Esophagus muscularis mucosa (tissue), 4 donors: ENCODE data around the gene DOCK3. TPM values are rescaled to one million over a fixed set of nuclear protein-coding genes. Genes with fewer than 3 reads are reported as not detected.

Experiments
- DNase-seq: peaks from one replicate; pipeline ENCODE4 v3.0.0-alpha.2; 2017; ENCODE audit errors: extremely low spot score
- H3K27ac ChIP-seq, 4 donors: fragments of 200-600 bp; sonication (generic); replicated peaks in 1 of 4; 1 replicate in 3 of 4; 2 replicates in 1 of 4; pipeline ENCODE4 v1.5.1; 2016 to 2019; ENCODE audit warnings: mild to moderate bottlenecking in 1 of 4
- H3K27me3 ChIP-seq, 4 donors: fragments of 200-600 bp; sonication (generic); one replicate each; pipeline versions ENCODE4 v1.5.1 to v1.6.0; 2016 to 2019
- H3K36me3 ChIP-seq, 4 donors: fragments of 200-600 bp; sonication (generic); one replicate each; pipeline ENCODE4 v1.5.1; 2016 to 2019
- H3K4me1 ChIP-seq, 4 donors: fragments of 200-600 bp; sonication (generic); one replicate each; pipeline ENCODE4 v1.5.1; 2016 to 2019
- H3K4me3 ChIP-seq, 4 donors: fragments of 200-600 bp; sonication (generic); 1 replicate in 2 of 4; 2 replicates in 2 of 4; pipeline ENCODE4 v1.5.1; 2016 to 2019; ENCODE audit warnings: mild to moderate bottlenecking in 4 of 4, moderate library complexity in 1 of 4
- H3K9me3 ChIP-seq, 4 donors: fragments of 200-600 bp; sonication (generic); 1 replicate in 3 of 4; 2 replicates in 1 of 4; pipeline ENCODE4 v1.5.1; 2016 to 2019
- EP300 ChIP-seq: sonication (generic); formaldehyde crosslinking; IDR thresholded peaks from one replicate; pipeline ENCODE4 v1.6.1; 2017; ENCODE audit warnings: antibody characterized with exemption
- POLR2A ChIP-seq: fragments of 450-650 bp; IDR thresholded peaks from one replicate; pipeline ENCODE4 v1.6.1; 2017; ENCODE audit warnings: antibody characterized with exemption, moderate library complexity, mild to moderate bottlenecking, low read depth
- POLR2AphosphoS5 ChIP-seq, 2 donors: sonication (generic); formaldehyde crosslinking; IDR thresholded peaks; one replicate each; pipeline ENCODE4 v1.6.1; 2017; ENCODE audit warnings: antibody characterized with exemption in 2 of 2
- WGBS: methylation state at CpG from one replicate; pipeline ENCODE4 v1.1.5; 2018; 5-methylcytosine and 5-hydroxymethylcytosine counted together
- intact Hi-C: fragments of 100-400 bp; cut with DNase I; formaldehyde crosslinking; loops from one replicate; pipeline ENCODE4 v1.15.1; 2023
- total RNA-seq, 4 donors: library from RNA; depleted of rRNA; stranded (reverse); fragments of >200 nt; gene quantifications; one replicate each; pipeline versions ENCODE4 v1.1.0 to v1.2.1, GENCODE V29; 2016
- TF ChIP-seq, protein P1 (sequence below), 3 experiments: fragments of 200-600 bp in 2 of 3; fragments of 450-650 bp in 1 of 3; sonication (generic) in 2 of 3; IDR thresholded peaks; one replicate each; pipeline ENCODE4 v1.5.1; 2017 to 2019; ENCODE audit warnings: antibody characterized with exemption in 3 of 3, mild to moderate bottlenecking in 2 of 3, moderate library complexity in 1 of 3

DOCK3 gene
- total RNA-seq, 4 donors from 2014 or later, result 5.4 to 10.6 (median 7.2) TPM

DNA sequence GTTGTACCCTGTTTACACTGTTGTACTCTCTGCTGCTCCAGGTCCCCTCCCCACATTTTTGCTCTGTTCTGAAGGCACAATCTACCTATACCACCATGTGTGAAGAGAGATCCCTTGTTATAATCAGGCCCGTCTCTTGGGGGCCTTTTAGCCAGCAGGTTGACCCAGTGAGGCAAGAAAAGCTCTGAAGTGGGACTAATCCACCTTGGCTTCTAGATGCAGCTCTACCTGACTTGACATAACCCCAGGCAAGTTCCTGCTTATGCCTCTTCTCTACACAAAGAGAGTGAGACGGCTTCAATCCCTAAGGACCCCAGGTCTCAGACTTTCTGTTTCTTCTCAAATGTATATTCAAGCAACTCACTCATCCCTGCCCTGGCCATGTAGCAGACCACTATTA, 653.5 kb downstream of the DOCK3 start:
- no peaks in the 10 kb centered on the region for H3K27me3 ChIP-seq
- H3K4me3 ChIP-seq, result no peak overlapping the region
- TF ChIP-seq POLR2A (no peak), POLR2AphosphoS5 (IDR thresholded peaks at IDR 0.05) (no peak), EP300 (no peak)
- TF ChIP-seq, protein P1, sequence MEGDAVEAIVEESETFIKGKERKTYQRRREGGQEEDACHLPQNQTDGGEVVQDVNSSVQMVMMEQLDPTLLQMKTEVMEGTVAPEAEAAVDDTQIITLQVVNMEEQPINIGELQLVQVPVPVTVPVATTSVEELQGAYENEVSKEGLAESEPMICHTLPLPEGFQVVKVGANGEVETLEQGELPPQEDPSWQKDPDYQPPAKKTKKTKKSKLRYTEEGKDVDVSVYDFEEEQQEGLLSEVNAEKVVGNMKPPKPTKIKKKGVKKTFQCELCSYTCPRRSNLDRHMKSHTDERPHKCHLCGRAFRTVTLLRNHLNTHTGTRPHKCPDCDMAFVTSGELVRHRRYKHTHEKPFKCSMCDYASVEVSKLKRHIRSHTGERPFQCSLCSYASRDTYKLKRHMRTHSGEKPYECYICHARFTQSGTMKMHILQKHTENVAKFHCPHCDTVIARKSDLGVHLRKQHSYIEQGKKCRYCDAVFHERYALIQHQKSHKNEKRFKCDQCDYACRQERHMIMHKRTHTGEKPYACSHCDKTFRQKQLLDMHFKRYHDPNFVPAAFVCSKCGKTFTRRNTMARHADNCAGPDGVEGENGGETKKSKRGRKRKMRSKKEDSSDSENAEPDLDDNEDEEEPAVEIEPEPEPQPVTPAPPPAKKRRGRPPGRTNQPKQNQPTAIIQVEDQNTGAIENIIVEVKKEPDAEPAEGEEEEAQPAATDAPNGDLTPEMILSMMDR (IDR thresholded peaks at IDR 0.05), result no peak
- peak; percentile 60 for DNase-seq
- no peaks in the 10 kb centered on the region for H3K4me1 ChIP-seq
- H3K27ac ChIP-seq, result no peak overlapping the region
- H3K9me3 ChIP-seq, result peaks cover 0 to 6% (median 0%) of the 10 kb centered on the region in 4 donors
- peaks cover 0 to 11% (median 0%) of the 10 kb centered on the region in 4 donors for H3K36me3 ChIP-seq
- intact Hi-C loops, result no loop called here
- 74% methylated on average over 2 of the region's 2 CpGs for WGBS

GRCh38 chr3:51330046-51330445, 655.3 kb downstream of the DOCK3 start:
- 88% methylated on average over 2 of the region's 2 CpGs for WGBS
- TF ChIP-seq, protein P1 (IDR thresholded peaks at IDR 0.05), result no peak
- TF ChIP-seq POLR2A (no peak), POLR2AphosphoS5 (IDR thresholded peaks at IDR 0.05) (no peak), EP300 (no peak)
- Histone ChIP-seq H3K4me3 (no peak overlapping the region), H3K36me3 (peaks cover 0 to 16% (median 0%) of the 10 kb centered on the region in 4 donors), H3K27me3 (no peaks in the 10 kb centered on the region), H3K4me1 (no peaks in the 10 kb centered on the region), H3K27ac (no peak overlapping the region), H3K9me3 (no peaks in the 10 kb centered on the region)
- intact Hi-C loops, result no loop called here
- peak; percentile 75 for DNase-seq

- H3K36me3 ChIP-seq, result peaks cover 0 to 16% (median 0%) of the 10 kb centered on the region in 4 donors
- H3K27ac ChIP-seq, result no peak overlapping the region
- no peaks in the 10 kb centered on the region for H3K4me1 ChIP-seq
- peak; percentile 55 for DNase-seq
- 93% methylated on average over 1 of the region's 1 CpG for WGBS
- no peak overlapping the region for H3K4me3 ChIP-seq
- H3K27me3 ChIP-seq, result no peaks in the 10 kb centered on the region
- H3K9me3 ChIP-seq, result no peaks in the 10 kb centered on the region
- TF ChIP-seq POLR2AphosphoS5 (IDR thresholded peaks at IDR 0.05), result no peak
- TF ChIP-seq POLR2A, result no peak
- TF ChIP-seq, protein P1 (IDR thresholded peaks at IDR 0.05), result no peak
- no peak for TF ChIP-seq EP300
- intact Hi-C loops, result no loop called here
Measured at GRCh38 chr3:51332156-51332555, 657.4 kb downstream of the DOCK3 start.

GRCh38 chr3:51333021-51333420, 658.3 kb downstream of the DOCK3 start:
- peaks cover 0 to 16% (median 0%) of the 10 kb centered on the region in 4 donors for H3K36me3 ChIP-seq
- H3K9me3 ChIP-seq, result no peaks in the 10 kb centered on the region
- DNase-seq, result peak; percentile 45
- intact Hi-C loops, result no loop called here
- WGBS, result 95% methylated on average over 6 of the region's 6 CpGs
- peaks cover 0 to 2% (median 0%) of the 10 kb centered on the region in 4 donors for H3K4me1 ChIP-seq
- H3K27me3 ChIP-seq, result no peaks in the 10 kb centered on the region
- H3K27ac ChIP-seq, result no peak overlapping the region
- H3K4me3 ChIP-seq, result no peak overlapping the region
- TF ChIP-seq, protein P1 (IDR thresholded peaks at IDR 0.05), result no peak
- TF ChIP-seq EP300 (no peak), POLR2AphosphoS5 (IDR thresholded peaks at IDR 0.05) (no peak), POLR2A (no peak)

DNA sequence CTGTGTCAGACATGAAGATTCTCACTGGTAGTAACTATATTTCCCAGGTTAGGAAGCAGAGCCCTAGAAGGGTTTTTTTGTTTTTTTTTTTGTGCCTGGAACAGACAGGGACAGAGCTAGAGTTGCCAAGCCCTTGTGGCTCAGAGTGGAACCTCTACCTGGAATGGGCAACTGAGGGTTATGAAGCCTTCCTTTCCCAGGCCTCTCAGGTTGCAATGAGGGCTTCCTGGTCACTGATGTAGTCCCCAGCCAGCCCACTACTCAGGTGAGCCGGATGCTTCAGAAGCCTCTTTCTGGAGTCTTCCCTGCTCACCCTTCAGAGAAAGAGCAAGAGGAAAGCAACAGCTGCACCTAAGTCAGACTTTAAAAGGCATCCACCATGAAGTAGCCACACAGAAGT, 661.5 kb downstream of the DOCK3 start:
- no peak overlapping the region for H3K27ac ChIP-seq
- peaks cover 0 to 16% (median 3%) of the 10 kb centered on the region in 4 donors for H3K36me3 ChIP-seq
- H3K27me3 ChIP-seq, result no peaks in the 10 kb centered on the region
- H3K4me1 ChIP-seq, result peaks cover 18 to 32% (median 20%) of the 10 kb centered on the region in 4 donors
- no peaks in the 10 kb centered on the region for H3K9me3 ChIP-seq
- no peak for TF ChIP-seq POLR2AphosphoS5 (IDR thresholded peaks at IDR 0.05)
- TF ChIP-seq EP300, result no peak
- TF ChIP-seq, protein P1 (IDR thresholded peaks at IDR 0.05), result no peak
- TF ChIP-seq POLR2A, result no peak
- intact Hi-C loops, result no loop called here
- H3K4me3 ChIP-seq, result no peak overlapping the region
- peak; percentile 31 for DNase-seq
- 91% methylated on average over 1 of the region's 1 CpG for WGBS
